Measurements from ENCODE around the gene ZNF74.
"Not testable (repeated sequence)": the region's sequence is repeated elsewhere in the genome, so short reads cannot be mapped to it uniquely, and the experiment has no call there.

Gene ZNF74

GRCh38 chr22:20374130-20374529 is 19.8 kb upstream of the ZNF74 start:
- DNase-seq (ENCODE audit: low read depth in 2 of 3, low spot score in 2 of 3), result not testable (repeated sequence)

- DNase-seq (ENCODE audit: low read depth in 2 of 3, low spot score in 2 of 3), result not testable (repeated sequence)
Measured at GRCh38 chr22:20376281-20376680, 17.7 kb upstream of the ZNF74 start.

GRCh38 chr22:20376983-20377382 is 17.0 kb upstream of the ZNF74 start:
- DNase-seq (ENCODE audit: low read depth in 2 of 3, low spot score in 2 of 3), result not testable (repeated sequence)

GRCh38 chr22:20378110-20378509 is 15.8 kb upstream of the ZNF74 start:
- no peak for DNase-seq (ENCODE audit: low read depth in 2 of 3, low spot score in 2 of 3)

GRCh38 chr22:20378684-20379083 is 15.3 kb upstream of the ZNF74 start:
- not testable (repeated sequence) for DNase-seq (ENCODE audit: low read depth in 2 of 3, low spot score in 2 of 3)

GRCh38 chr22:20380486-20380885 is 13.5 kb upstream of the ZNF74 start:
- DNase-seq (ENCODE audit: low read depth in 2 of 3, low spot score in 2 of 3), result no peak

- DNase-seq (ENCODE audit: low read depth in 2 of 3, low spot score in 2 of 3), result no peak
Measured at GRCh38 chr22:20383538-20383937, 10.4 kb upstream of the ZNF74 start.

- DNase-seq (ENCODE audit: low read depth in 2 of 3, low spot score in 2 of 3), result no peak
Measured at GRCh38 chr22:20384171-20384570, 9.8 kb upstream of the ZNF74 start.

GRCh38 chr22:20384865-20385264 is 9.1 kb upstream of the ZNF74 start:
- no peak for DNase-seq (ENCODE audit: low read depth in 2 of 3, low spot score in 2 of 3)

- DNase-seq (ENCODE audit: low read depth in 2 of 3, low spot score in 2 of 3), result no peak
Measured at GRCh38 chr22:20386336-20386735, 7.6 kb upstream of the ZNF74 start.

- no peak for DNase-seq (ENCODE audit: low read depth in 2 of 3, low spot score in 2 of 3)
Measured at GRCh38 chr22:20386972-20387371, 7.0 kb upstream of the ZNF74 start.

GRCh38 chr22:20388200-20388599 is 5.8 kb upstream of the ZNF74 start:
- no peak for DNase-seq (ENCODE audit: low read depth in 2 of 3, low spot score in 2 of 3)

- DNase-seq (ENCODE audit: low read depth in 2 of 3, low spot score in 2 of 3), result no peak
Measured at GRCh38 chr22:20389288-20389687, 4.7 kb upstream of the ZNF74 start.

GRCh38 chr22:20390394-20390907 is 3.5 kb upstream of the ZNF74 start:
- no peak for DNase-seq (ENCODE audit: low read depth in 2 of 3, low spot score in 2 of 3)

- DNase-seq (ENCODE audit: low read depth in 2 of 3, low spot score in 2 of 3), result no peak
Measured at GRCh38 chr22:20391222-20391621, 2.7 kb upstream of the ZNF74 start.

GRCh38 chr22:20392365-20392881 is 1.5 kb upstream of the ZNF74 start:
- not testable (repeated sequence) for DNase-seq (ENCODE audit: low read depth in 2 of 3, low spot score in 2 of 3)

- DNase-seq (ENCODE audit: low read depth in 2 of 3, low spot score in 2 of 3), result no peak
Measured at GRCh38 chr22:20392983-20393704, 807 bp upstream of the ZNF74 start.

GRCh38 chr22:20395181-20395906 is 1.4 kb downstream of the ZNF74 start:
- no peak for DNase-seq (ENCODE audit: low read depth in 2 of 3, low spot score in 2 of 3)

GRCh38 chr22:20395907-20396287 is 1.9 kb downstream of the ZNF74 start:
- DNase-seq (ENCODE audit: low read depth in 2 of 3, low spot score in 2 of 3), result no peak

- no peak for DNase-seq (ENCODE audit: low read depth in 2 of 3, low spot score in 2 of 3)
Measured at GRCh38 chr22:20396639-20397038, 2.7 kb downstream of the ZNF74 start.

- no peak for DNase-seq (ENCODE audit: low read depth in 2 of 3, low spot score in 2 of 3)
Measured at GRCh38 chr22:20397498-20397897, 3.5 kb downstream of the ZNF74 start.

GRCh38 chr22:20398420-20398819 is 4.5 kb downstream of the ZNF74 start:
- no peak for DNase-seq (ENCODE audit: low read depth in 2 of 3, low spot score in 2 of 3)
